Keratinocyte (primary cell): ENCODE measurements around the gene CLEC16A. TPM values are rescaled to one million over a fixed set of nuclear protein-coding genes. Genes with fewer than 3 reads are reported as not detected.

Experiments
- DNase-seq: peaks from one replicate; pipeline ENCODE4 v3.0.0-alpha.2; 2011; ENCODE audit warnings: low read depth, missing footprints, low spot score
- FAIRE-seq: peaks from 2 replicates; lab custom pipeline; 2011; peaks lifted over from hg19 to GRCh38; lab: Jason Lieb, UNC
- H2AFZ ChIP-seq: 2 replicates; pipeline ENCODE4 v1.6.0; 2012; ENCODE audit warnings: low read length, control low read depth, inconsistent platforms; ENCODE audit not compliant: control insufficient read depth
- H3K27ac ChIP-seq: 2 replicates; pipeline ENCODE4 v1.5.1; 2011; ENCODE audit warnings: low read length; ENCODE audit not compliant: control insufficient read depth, insufficient read depth
- H3K27me3 ChIP-seq: 3 replicates; pipeline ENCODE4 v1.6.0; 2011; ENCODE audit warnings: low read length; ENCODE audit not compliant: control insufficient read depth, insufficient read depth; ENCODE audit errors: extremely low read depth
- H3K36me3 ChIP-seq, 2 experiments: 2 replicates in 1 of 2; 3 replicates in 1 of 2; pipeline ENCODE4 v1.5.1; 2011; ENCODE audit warnings: low read length in 2 of 2, mild to moderate bottlenecking in 1 of 2; ENCODE audit not compliant: control insufficient read depth in 2 of 2, insufficient read depth in 2 of 2; ENCODE audit errors: extremely low read depth in 1 of 2
- H3K4me1 ChIP-seq: 3 replicates; pipeline ENCODE4 v1.5.1; 2011; ENCODE audit warnings: low read length; ENCODE audit not compliant: control insufficient read depth, insufficient read depth; ENCODE audit errors: extremely low read depth
- H3K4me2 ChIP-seq: 3 replicates; pipeline ENCODE4 v1.6.0; 2011; ENCODE audit warnings: low read depth, low read length; ENCODE audit not compliant: control insufficient read depth, insufficient read depth; ENCODE audit errors: extremely low read depth
- H3K4me3 ChIP-seq, 3 experiments: fragments of 200-600 bp in 1 of 3; sonication (generic) in 1 of 3; 2 replicates in 2 of 3; 3 replicates in 1 of 3; pipeline ENCODE4 v1.5.1; 2011 to 2016; ENCODE audit warnings: low read length in 3 of 3, mild to moderate bottlenecking in 3 of 3, control low read depth in 2 of 3, inconsistent platforms in 1 of 3, low read depth in 1 of 3, mixed read lengths in 1 of 3, mixed run types in 1 of 3, moderate library complexity in 1 of 3; ENCODE audit not compliant: control insufficient read depth in 2 of 3, insufficient read depth in 2 of 3; ENCODE audit errors: extremely low read depth in 1 of 3
- H3K79me2 ChIP-seq: 2 replicates; pipeline ENCODE4 v1.6.0; 2012; ENCODE audit warnings: low read length; ENCODE audit not compliant: control insufficient read depth, insufficient read depth
- H3K9ac ChIP-seq: 3 replicates; pipeline ENCODE4 v1.6.0; 2011; ENCODE audit warnings: low read length; ENCODE audit not compliant: control insufficient read depth, insufficient read depth; ENCODE audit errors: extremely low read depth
- H3K9me1 ChIP-seq: 3 replicates; pipeline ENCODE4 v1.6.0; 2011; ENCODE audit warnings: low read length; ENCODE audit not compliant: control insufficient read depth, insufficient read depth; ENCODE audit errors: extremely low read depth
- H3K9me3 ChIP-seq: 2 replicates; pipeline ENCODE4 v1.5.1; 2012; ENCODE audit warnings: low read depth, low read length; ENCODE audit not compliant: control insufficient read depth
- H4K20me1 ChIP-seq: 3 replicates; pipeline ENCODE4 v1.6.0; 2011; ENCODE audit warnings: low read length; ENCODE audit not compliant: control insufficient read depth, insufficient read depth; ENCODE audit errors: extremely low read depth
- CTCF ChIP-seq, 3 experiments: IDR thresholded peaks in 1 of 3; conservative IDR thresholded peaks in 1 of 3; optimal IDR thresholded peaks in 1 of 3; 2 replicates in 2 of 3; 3 replicates in 1 of 3; pipeline versions ENCODE3 to v1.5.1; 2011; ENCODE audit warnings: low read length in 3 of 3, mild to moderate bottlenecking in 3 of 3, moderate library complexity in 2 of 3, control low read depth in 1 of 3, inconsistent platforms in 1 of 3; ENCODE audit not compliant: insufficient read depth in 2 of 3; ENCODE audit errors: extremely low read depth in 1 of 3
- EZH2 ChIP-seq: IDR thresholded peaks from one replicate; pipeline ENCODE4 v1.6.1; 2012; ENCODE audit warnings: inconsistent platforms, mild to moderate bottlenecking, low read length, moderate library complexity
- dilution Hi-C: fragments of 300-500 bp; cut with MboI; formaldehyde crosslinking; loops from one replicate; pipeline ENCODE4 v1.7.0; 2020; ENCODE audit warnings: low sequenced_read_pairs; ENCODE audit not compliant: extremely low pct_ligation_motif_present
- polyA plus RNA-seq, 5 experiments: library from polyadenylated mRNA; depleted of rRNA in 3 of 5; stranded (reverse) in 3 of 5; stranded (forward) in 1 of 5; unstranded in 1 of 5; fragments of >200 nt; gene quantifications; 1 replicate in 1 of 5; 2 replicates in 3 of 5; 3 replicates in 1 of 5; pipeline versions ENCODE4 v1.2.1 to v1.2.3, GENCODE V29; 2011 to 2012; ENCODE audit warnings: missing spikeins in 2 of 5, low read depth in 1 of 5, low replicate concordance in 1 of 5

CLEC16A gene
- polyA plus RNA-seq, 1 donor (not counting 4 experiments of a cell fraction or from before 2014, with no cell fraction given), result 9.5 TPM

- Histone ChIP-seq H3K27me3 (no peaks in the 10 kb centered on the region), H3K9me3 (no peaks in the 10 kb centered on the region), H3K27ac (no peak overlapping the region), H3K9me1 (no peaks in the 10 kb centered on the region), H3K36me3 (peaks cover 0 to 12% of the 10 kb centered on the region in 2 experiments), H3K4me2 (no peak overlapping the region), H3K9ac (no peak overlapping the region), H3K4me3 (no peak overlapping the region), H4K20me1 (no peaks in the 10 kb centered on the region), H3K79me2 (no peaks in the 10 kb centered on the region), H3K4me1 (peaks cover 11% of the 10 kb centered on the region), H2AFZ (no peak overlapping the region)
- dilution Hi-C loops, result no loop called here
- no peak for FAIRE-seq
- DNase-seq, result no peak
- TF ChIP-seq CTCF (optimal IDR thresholded peaks at IDR 0.05 in 1 of 3, IDR thresholded peaks at IDR 0.05 in 1 of 3, conservative IDR thresholded peaks at IDR 0.05 in 1 of 3; ENCODE audit: extremely low read depth in 1 of 3, insufficient read depth in 2 of 3, low read length in 3 of 3) (no peak), EZH2 (no peak)
Observed at GRCh38 chr16:11117576-11118211, 173.3 kb downstream of the CLEC16A start.

- H3K79me2 ChIP-seq, result no peaks in the 10 kb centered on the region
- no peak overlapping the region for H2AFZ ChIP-seq
- dilution Hi-C loops, result no loop called here
- H3K27ac ChIP-seq, result no peak overlapping the region
- no peak for DNase-seq
- H3K27me3 ChIP-seq, result no peaks in the 10 kb centered on the region
- H3K4me2 ChIP-seq, result no peak overlapping the region
- H3K9me1 ChIP-seq, result no peaks in the 10 kb centered on the region
- TF ChIP-seq CTCF (optimal IDR thresholded peaks at IDR 0.05 in 1 of 3, IDR thresholded peaks at IDR 0.05 in 1 of 3, conservative IDR thresholded peaks at IDR 0.05 in 1 of 3; ENCODE audit: extremely low read depth in 1 of 3, insufficient read depth in 2 of 3, low read length in 3 of 3) (no peak), EZH2 (no peak)
- no peaks in the 10 kb centered on the region for H3K9me3 ChIP-seq
- H3K4me1 ChIP-seq, result peaks cover 6% of the 10 kb centered on the region
- peaks cover 0 to 12% of the 10 kb centered on the region in 2 experiments for H3K36me3 ChIP-seq
- FAIRE-seq, result no peak
- no peak overlapping the region for H3K9ac ChIP-seq
- no peaks in the 10 kb centered on the region for H4K20me1 ChIP-seq
- no peak overlapping the region for H3K4me3 ChIP-seq
Observed at GRCh38 chr16:11118479-11118878, 174.1 kb downstream of the CLEC16A start.
